H9 (cell line): Measurements from ENCODE around the gene GPC6. TPM values are rescaled to one million over a fixed set of nuclear protein-coding genes. Genes with fewer than 3 reads are reported as not detected.

Source experiments
- DNase-seq: peaks from one replicate; pipeline ENCODE4 v3.0.0-alpha.2; 2017
- H2AFZ ChIP-seq: one replicate; pipeline ENCODE4 v1.6.1; 2013; ENCODE audit warnings: mild to moderate bottlenecking, low read length, control low read depth, moderate library complexity
- H2AK5ac ChIP-seq: 2 replicates; pipeline ENCODE4 v1.6.1; 2013; ENCODE audit warnings: low read length, control low read depth, mixed read lengths; ENCODE audit not compliant: insufficient read length
- H2BK120ac ChIP-seq: one replicate; pipeline ENCODE4 v1.6.1; 2013; ENCODE audit warnings: low read depth, mild to moderate bottlenecking, low read length, control low read depth, inconsistent platforms; ENCODE audit not compliant: poor library complexity, severe bottlenecking
- H2BK12ac ChIP-seq: 2 replicates; pipeline ENCODE4 v1.6.1; 2013; ENCODE audit warnings: low read length, control low read depth, mixed read lengths, low read depth; ENCODE audit not compliant: insufficient read length
- H2BK15ac ChIP-seq: 2 replicates; pipeline ENCODE4 v1.6.1; 2013; ENCODE audit warnings: low read depth, low read length, control low read depth
- H2BK20ac ChIP-seq: one replicate; pipeline ENCODE4 v1.6.1; 2013; ENCODE audit warnings: low read depth, mild to moderate bottlenecking, low read length, control low read depth, inconsistent platforms; ENCODE audit not compliant: poor library complexity, severe bottlenecking
- H2BK5ac ChIP-seq: 2 replicates; pipeline ENCODE4 v1.6.1; 2013; ENCODE audit warnings: low read length, control low read depth, mixed read lengths; ENCODE audit not compliant: insufficient read length
- H3K14ac ChIP-seq: 2 replicates; pipeline ENCODE4 v1.6.1; 2013; ENCODE audit warnings: low read length, control low read depth; ENCODE audit not compliant: insufficient read depth
- H3K18ac ChIP-seq: 2 replicates; pipeline ENCODE4 v1.6.1; 2013; ENCODE audit warnings: low read depth, mild to moderate bottlenecking, mixed read lengths, low read length, control low read depth; ENCODE audit not compliant: insufficient read length
- H3K23ac ChIP-seq: 2 replicates; pipeline ENCODE4 v1.6.1; 2013; ENCODE audit warnings: low read length, control low read depth, mixed read lengths, low read depth; ENCODE audit not compliant: insufficient read length
- H3K23me2 ChIP-seq: 2 replicates; pipeline ENCODE4 v1.6.1; 2013; ENCODE audit warnings: low read depth, mild to moderate bottlenecking, mixed read lengths, low read length, control low read depth; ENCODE audit not compliant: insufficient read length, poor library complexity, severe bottlenecking
- H3K27ac ChIP-seq: 2 replicates; pipeline ENCODE4 v1.5.1; 2013; ENCODE audit warnings: low read length, control low read depth, mixed read lengths, low read depth; ENCODE audit not compliant: insufficient read length
- H3K27me3 ChIP-seq: 2 replicates; pipeline ENCODE4 v1.6.1; 2013; ENCODE audit warnings: low read length, control low read depth, inconsistent platforms; ENCODE audit not compliant: insufficient read depth
- H3K4ac ChIP-seq: 2 replicates; pipeline ENCODE4 v1.6.1; 2013; ENCODE audit warnings: low read depth, mild to moderate bottlenecking, control low read depth, inconsistent platforms, low read length, moderate library complexity
- H3K4me1 ChIP-seq: 2 replicates; pipeline ENCODE4 v1.6.1; 2013; ENCODE audit warnings: low read length, control low read depth, inconsistent platforms; ENCODE audit not compliant: insufficient read depth
- H3K4me2 ChIP-seq: 2 replicates; pipeline ENCODE4 v1.6.1; 2013; ENCODE audit warnings: low read length, control low read depth, mixed read lengths; ENCODE audit not compliant: insufficient read length, insufficient read depth
- H3K56ac ChIP-seq: 2 replicates; pipeline ENCODE4 v1.6.1; 2013; ENCODE audit warnings: low read depth, mild to moderate bottlenecking, mixed read lengths, low read length, control low read depth; ENCODE audit not compliant: insufficient read length
- H3K79me1 ChIP-seq: 2 replicates; pipeline ENCODE4 v1.6.1; 2013; ENCODE audit warnings: low read depth, mild to moderate bottlenecking, moderate library complexity, low read length, control low read depth, inconsistent platforms; ENCODE audit not compliant: insufficient read depth, poor library complexity, severe bottlenecking
- H3K79me2 ChIP-seq: 2 replicates; pipeline ENCODE4 v1.6.1; 2013; ENCODE audit warnings: low read length, control low read depth, inconsistent platforms; ENCODE audit not compliant: insufficient read depth
- H3K9ac ChIP-seq: 2 replicates; pipeline ENCODE4 v1.6.1; 2013; ENCODE audit warnings: low read length, control low read depth, mixed read lengths; ENCODE audit not compliant: insufficient read length; ENCODE audit errors: extremely low read depth
- H3K9me3 ChIP-seq: one replicate; pipeline ENCODE4 v1.6.1; 2013; ENCODE audit warnings: low read depth, low read length, inconsistent platforms; ENCODE audit not compliant: control insufficient read depth
- H3T11ph ChIP-seq: one replicate; pipeline ENCODE4 v1.6.1; 2013; ENCODE audit warnings: mild to moderate bottlenecking, low read length, control low read depth, inconsistent platforms
- H4K20me1 ChIP-seq: one replicate; pipeline ENCODE4 v1.6.1; 2013; ENCODE audit not compliant: control insufficient read depth, insufficient read length, insufficient read depth
- H4K5ac ChIP-seq: 2 replicates; pipeline ENCODE4 v1.6.1; 2013; ENCODE audit warnings: low read depth, mild to moderate bottlenecking, mixed read lengths, low read length, control low read depth; ENCODE audit not compliant: insufficient read length
- H4K8ac ChIP-seq: replicated peaks from 2 replicates; pipeline ENCODE4 v1.6.1; 2013; ENCODE audit warnings: low read length, control low read depth, mixed read lengths, low read depth; ENCODE audit not compliant: insufficient read length
- H4K91ac ChIP-seq: 2 replicates; pipeline ENCODE4 v1.6.1; 2013; ENCODE audit warnings: low read depth, mild to moderate bottlenecking, moderate library complexity, mixed read lengths, low read length, control low read depth; ENCODE audit not compliant: insufficient read length
- H3K27ac Mint-ChIP-seq, 3 experiments: 2 replicates in 2 of 3; 3 replicates in 1 of 3; pipeline ENCODE4 v1.8.0; 2020 to 2021; ENCODE audit warnings: mixed read lengths in 3 of 3, mild to moderate bottlenecking in 1 of 3, moderate library complexity in 1 of 3
- H3K27me3 Mint-ChIP-seq: 2 replicates; pipeline ENCODE4 v1.8.0; 2021; ENCODE audit warnings: low read depth, mild to moderate bottlenecking, moderate library complexity, mixed read lengths
- H3K36me3 Mint-ChIP-seq, 3 experiments: 2 replicates in 2 of 3; 3 replicates in 1 of 3; pipeline ENCODE4 v1.8.0; 2020 to 2021; ENCODE audit warnings: low read depth in 3 of 3, mixed read lengths in 3 of 3; ENCODE audit not compliant: insufficient read depth in 1 of 3
- H3K4me1 Mint-ChIP-seq, 2 experiments: 2 replicates each; pipeline ENCODE4 v1.8.0; 2020; ENCODE audit warnings: mixed read lengths in 2 of 2
- H3K4me3 Mint-ChIP-seq, 2 experiments: 2 replicates in 1 of 2; 3 replicates in 1 of 2; pipeline ENCODE4 v1.8.0; 2020 to 2021; ENCODE audit warnings: mild to moderate bottlenecking in 2 of 2, mixed read lengths in 2 of 2, moderate library complexity in 1 of 2
- H3K9me3 Mint-ChIP-seq, 2 experiments: 2 replicates in 1 of 2; 3 replicates in 1 of 2; pipeline ENCODE4 v1.8.0; 2020; ENCODE audit warnings: mild to moderate bottlenecking in 2 of 2, mixed read lengths in 2 of 2, moderate library complexity in 1 of 2
- total RNA-seq: library from RNA; stranded (reverse); gene quantifications from 2 replicates; pipeline ENCODE4 v1.2.1, GENCODE V29; 2021
- TF ChIP-seq, protein P1 (sequence below): fragments of 200-600 bp; sonication (generic); conservative IDR thresholded peaks from 3 replicates; pipeline ENCODE4 v1.8.0; 2021; ENCODE audit warnings: antibody characterized with exemption, mild to moderate bottlenecking

The GPC6 gene
- total RNA-seq, 1 experiment from 2014 or later, result 15.6 TPM

DNA sequence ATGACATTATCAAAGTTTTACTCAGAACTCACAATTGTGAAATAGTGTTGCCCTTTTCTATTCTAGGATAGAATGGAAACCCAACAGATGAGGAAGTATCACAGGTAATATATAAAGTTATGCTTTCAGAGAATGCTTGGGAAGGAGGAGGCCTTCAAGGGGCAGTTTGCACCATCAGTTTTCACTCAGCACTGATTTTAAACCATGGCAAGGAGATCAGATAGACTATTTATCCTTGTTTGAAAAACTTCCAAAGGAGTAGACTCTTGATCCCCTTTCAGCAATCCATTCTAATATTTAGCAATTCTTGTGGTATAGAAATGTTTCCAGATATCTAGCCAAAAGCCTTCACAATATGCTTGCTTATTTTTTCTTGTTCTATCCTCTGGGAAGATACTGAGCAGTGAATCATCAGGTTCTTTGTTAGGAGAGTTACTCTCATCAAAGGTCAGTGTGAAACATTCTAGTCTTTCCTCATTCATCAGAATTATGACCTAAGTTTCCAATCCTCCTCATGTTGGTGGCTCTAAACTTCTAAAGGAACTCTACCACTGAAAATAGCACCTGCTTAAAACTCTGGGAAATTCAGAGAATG is 3.8 kb downstream of the GPC6 start:
- Mint-ChIP-seq H3K27ac (no peak overlapping the region), H3K36me3 (peaks cover 0 to 2% (median 0%) of the 10 kb centered on the region in 3 experiments; a peak in 1 of 7 replicates), H3K4me1 (peaks cover 65 to 67% of the 10 kb centered on the region in 2 experiments), H3K27me3 (peaks cover 3% of the 10 kb centered on the region), H3K4me3 (peak overlapping the region in 1 of 2 experiments; percentile 96; a peak in 1 of 5 replicates), H3K9me3 (peaks cover 0 to 2% of the 10 kb centered on the region in 2 experiments; a peak in 2 of 5 replicates)
- H4K8ac ChIP-seq, result no peak overlapping the region
- H2AK5ac ChIP-seq, result no peak overlapping the region
- H3K18ac ChIP-seq, result no peak overlapping the region
- H3K79me1 ChIP-seq, result no peaks in the 10 kb centered on the region
- peaks cover 3% of the 10 kb centered on the region; the same call in 1 of the 2 replicates for H3K4me1 ChIP-seq
- no peak overlapping the region for H2BK20ac ChIP-seq
- no peak overlapping the region for H3K4me2 ChIP-seq
- H3K9ac ChIP-seq, result no peak overlapping the region
- no peak overlapping the region for H2BK120ac ChIP-seq
- no peak for DNase-seq
- no peak overlapping the region for H3K4ac ChIP-seq
- H4K20me1 ChIP-seq, result no peaks in the 10 kb centered on the region
- no peak overlapping the region for H2AFZ ChIP-seq
- H4K5ac ChIP-seq, result no peak overlapping the region
- H3K14ac ChIP-seq, result no peak overlapping the region
- H3K27me3 ChIP-seq, result no peaks in the 10 kb centered on the region
- H4K91ac ChIP-seq, result no peak overlapping the region
- H3K9me3 ChIP-seq, result no peaks in the 10 kb centered on the region
- TF ChIP-seq, protein P1, sequence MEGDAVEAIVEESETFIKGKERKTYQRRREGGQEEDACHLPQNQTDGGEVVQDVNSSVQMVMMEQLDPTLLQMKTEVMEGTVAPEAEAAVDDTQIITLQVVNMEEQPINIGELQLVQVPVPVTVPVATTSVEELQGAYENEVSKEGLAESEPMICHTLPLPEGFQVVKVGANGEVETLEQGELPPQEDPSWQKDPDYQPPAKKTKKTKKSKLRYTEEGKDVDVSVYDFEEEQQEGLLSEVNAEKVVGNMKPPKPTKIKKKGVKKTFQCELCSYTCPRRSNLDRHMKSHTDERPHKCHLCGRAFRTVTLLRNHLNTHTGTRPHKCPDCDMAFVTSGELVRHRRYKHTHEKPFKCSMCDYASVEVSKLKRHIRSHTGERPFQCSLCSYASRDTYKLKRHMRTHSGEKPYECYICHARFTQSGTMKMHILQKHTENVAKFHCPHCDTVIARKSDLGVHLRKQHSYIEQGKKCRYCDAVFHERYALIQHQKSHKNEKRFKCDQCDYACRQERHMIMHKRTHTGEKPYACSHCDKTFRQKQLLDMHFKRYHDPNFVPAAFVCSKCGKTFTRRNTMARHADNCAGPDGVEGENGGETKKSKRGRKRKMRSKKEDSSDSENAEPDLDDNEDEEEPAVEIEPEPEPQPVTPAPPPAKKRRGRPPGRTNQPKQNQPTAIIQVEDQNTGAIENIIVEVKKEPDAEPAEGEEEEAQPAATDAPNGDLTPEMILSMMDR, result no peak
- peaks cover 17% of the 10 kb centered on the region for H3K23me2 ChIP-seq
- H2BK15ac ChIP-seq, result no peak overlapping the region
- H2BK5ac ChIP-seq, result no peak overlapping the region
- no peak overlapping the region for H3K23ac ChIP-seq
- H3K56ac ChIP-seq, result no peak overlapping the region
- H3K79me2 ChIP-seq, result peaks cover 7% of the 10 kb centered on the region; the same call in 1 of the 2 replicates
- H3T11ph ChIP-seq, result no peak overlapping the region
- no peak overlapping the region for H2BK12ac ChIP-seq
- no peak overlapping the region for H3K27ac ChIP-seq
